GM12878 (cell line): ENCODE data around the gene LSMEM2. TPM values are rescaled to one million over a fixed set of nuclear protein-coding genes. Genes with fewer than 3 reads are reported as not detected.

Experiments used
- ATAC-seq: fragments of 200-7000 bp; cut with Tn5 transposase; 3 replicates; pipeline ENCODE4 v1.9.1; 2020; ENCODE audit warnings: mild to moderate bottlenecking, moderate library complexity
- BruUV-seq: library from RNA; stranded (reverse); fragments of 400-500 nt; replicated peaks from 2 replicates; lab custom pipeline; 2021; lab: Mats Ljungman, UMichigan
- CTCF ChIA-PET: fragments of 300-600 bp; sonication (Branson Sonifier 250); formaldehyde crosslinking; extraction: SDS; loops from one replicate; lab custom pipeline; 2021; ENCODE audit warnings: inconsistent platforms; lab: Yijun Ruan, JAX
- POLR2A ChIA-PET: fragments of 350-600 bp; formaldehyde crosslinking; extraction: SDS; loops from one replicate; lab custom pipeline; 2021; ENCODE audit warnings: inconsistent platforms; lab: Charles Lee
- RAD21 ChIA-PET: fragments of 300-600 bp; sonication (Branson Sonifier 250); formaldehyde crosslinking; loops from one replicate; lab custom pipeline; 2023; ENCODE audit warnings: antibody characterized with exemption; ENCODE audit not compliant: unreplicated experiment; lab: Charles Lee
- SMC1A ChIA-PET: fragments of 300-600 bp; sonication (Branson Sonifier 250); formaldehyde crosslinking; loops from one replicate; lab custom pipeline; 2023; ENCODE audit not compliant: unreplicated experiment, uncharacterized antibody; lab: Charles Lee
- DNase-seq: peaks from one replicate; pipeline ENCODE4 v3.0.0-alpha.2; 2011; ENCODE audit warnings: low read depth, low spot score
- FAIRE-seq: peaks from 3 replicates; lab custom pipeline; 2011; peaks lifted over from hg19 to GRCh38; lab: Jason Lieb, UNC
- H2AFZ ChIP-seq: 2 replicates; pipeline ENCODE4 v1.6.0; 2011; ENCODE audit warnings: low read depth, low read length, control low read depth; ENCODE audit not compliant: control insufficient read depth
- H3K27ac ChIP-seq: 2 replicates; pipeline ENCODE4 v1.5.1; 2011; ENCODE audit warnings: control low read depth; ENCODE audit not compliant: control insufficient read depth, insufficient read depth
- H3K27me3 ChIP-seq, 2 experiments: replicated peaks in 1 of 2; 2 replicates each; pipeline versions ENCODE4 v1.6.0 to v1.6.1; 2011; ENCODE audit warnings: low read length in 1 of 2; ENCODE audit not compliant: control insufficient read depth in 2 of 2, insufficient read depth in 2 of 2
- H3K36me3 ChIP-seq, 2 experiments: 2 replicates each; pipeline ENCODE4 v1.5.1; 2011; ENCODE audit warnings: low read length in 1 of 2; ENCODE audit not compliant: control insufficient read depth in 2 of 2, insufficient read depth in 2 of 2
- H3K4me1 ChIP-seq: 2 replicates; pipeline ENCODE4 v1.6.1; 2011; ENCODE audit warnings: mild to moderate bottlenecking, low read length, moderate library complexity, mixed read lengths; ENCODE audit not compliant: control insufficient read depth, insufficient read depth
- H3K4me2 ChIP-seq: 2 replicates; pipeline ENCODE4 v1.6.0; 2011; ENCODE audit warnings: control low read depth; ENCODE audit not compliant: control insufficient read depth, insufficient read depth
- H3K4me3 ChIP-seq: fragments of 200-600 bp; sonication (generic); 2 replicates; pipeline ENCODE4 v1.5.1; 2016
- H3K79me2 ChIP-seq: 2 replicates; pipeline ENCODE4 v1.6.0; 2011; ENCODE audit warnings: low read length; ENCODE audit not compliant: control insufficient read depth, insufficient read depth
- H3K9ac ChIP-seq: 2 replicates; pipeline ENCODE4 v1.8.0; 2011; ENCODE audit warnings: low read length, control low read depth, mixed read lengths; ENCODE audit not compliant: control insufficient read depth, insufficient read depth
- H3K9me3 ChIP-seq: replicated peaks from 3 replicates; pipeline ENCODE4 v1.5.1; 2011; ENCODE audit warnings: mild to moderate bottlenecking, low read length; ENCODE audit not compliant: control insufficient read depth, insufficient read depth
- H4K20me1 ChIP-seq: 2 replicates; pipeline ENCODE4 v1.6.0; 2011; ENCODE audit not compliant: control insufficient read depth, insufficient read depth
- ATF3 ChIP-seq: IDR thresholded peaks from 2 replicates; pipeline ENCODE4 v1.6.1; 2011; ENCODE audit warnings: low read depth, mild to moderate bottlenecking, low read length, moderate library complexity, borderline replicate concordance; ENCODE audit errors: extremely low read depth
- BCLAF1 ChIP-seq: fragments of 450-650 bp; IDR thresholded peaks from 2 replicates; pipeline ENCODE4 v1.6.1; 2017; ENCODE audit warnings: antibody characterized with exemption, mild to moderate bottlenecking, moderate library complexity
- CHD1 ChIP-seq: IDR thresholded peaks from 2 replicates; pipeline ENCODE4 v1.6.1; 2012; ENCODE audit warnings: low read depth, low read length, improper control_type of control experiment
- DPF2 ChIP-seq: fragments of 450-650 bp; IDR thresholded peaks from 2 replicates; pipeline ENCODE4 v1.6.1; 2017; ENCODE audit warnings: mild to moderate bottlenecking
- ESRRA ChIP-seq: IDR thresholded peaks from 2 replicates; pipeline ENCODE4 v1.6.1; 2012; ENCODE audit warnings: mild to moderate bottlenecking, low read length, improper control_type of control experiment
- FOS ChIP-seq: IDR thresholded peaks from 3 replicates; pipeline ENCODE4 v1.6.1; 2011; ENCODE audit warnings: borderline replicate concordance; ENCODE audit not compliant: insufficient read length; ENCODE audit errors: extremely low read depth
- NFYA ChIP-seq: IDR thresholded peaks from 2 replicates; pipeline ENCODE4 v1.6.1; 2011; ENCODE audit warnings: low read depth, mild to moderate bottlenecking, low read length, improper control_type of control experiment, borderline replicate concordance
- NFYB ChIP-seq: IDR thresholded peaks from 2 replicates; pipeline ENCODE4 v1.6.1; 2011; ENCODE audit warnings: low read depth, mild to moderate bottlenecking, low read length, improper control_type of control experiment, moderate library complexity; ENCODE audit not compliant: insufficient read depth
- SMARCA5 ChIP-seq: fragments of 450-650 bp; IDR thresholded peaks from 2 replicates; pipeline ENCODE4 v1.6.1; 2017; ENCODE audit warnings: mild to moderate bottlenecking
- SMC3 ChIP-seq: IDR thresholded peaks from 2 replicates; pipeline ENCODE4 v1.6.1; 2011; ENCODE audit warnings: low read length, improper control_type of control experiment, borderline replicate concordance
- SREBF2 ChIP-seq: IDR thresholded peaks from 2 replicates; pipeline ENCODE4 v1.6.1; 2012; ENCODE audit warnings: mild to moderate bottlenecking, low read length
- STAT1 ChIP-seq: fragments of 450-650 bp; conservative IDR thresholded peaks from 2 replicates; pipeline ENCODE4 v1.6.1; 2014; ENCODE audit warnings: antibody characterized with exemption, mild to moderate bottlenecking
- SUPT20H ChIP-seq: IDR thresholded peaks from 2 replicates; pipeline ENCODE4 v1.6.1; 2011; ENCODE audit warnings: low read depth, mild to moderate bottlenecking, low read length, moderate library complexity, borderline replicate concordance; ENCODE audit not compliant: control insufficient read depth
- TCF7 ChIP-seq: IDR thresholded peaks from 2 replicates; pipeline ENCODE4 v1.6.1; 2014; ENCODE audit warnings: antibody characterized with exemption, borderline replicate concordance
- WRNIP1 ChIP-seq: IDR thresholded peaks from 2 replicates; pipeline ENCODE4 v1.6.1; 2011; ENCODE audit warnings: low read depth, low read length, improper control_type of control experiment, borderline replicate concordance
- whole genome bisulfite sequencing: methylation state at CpG from one replicate; pipeline ENCODE4 v1.1.6; 2016; ENCODE audit warnings: low lambda C conversion rate; ENCODE audit not compliant: insufficient replicate concordance, insufficient coverage; ENCODE audit errors: missing lambda C conversion rate; 5-methylcytosine and 5-hydroxymethylcytosine counted together
- in situ Hi-C: fragments of 300-500 bp; cut with MboI; formaldehyde crosslinking; loops from 9 replicates; pipeline ENCODE4 v1.14.3; 2018; ENCODE audit warnings: mixed read lengths
- intact Hi-C: fragments of 100-400 bp; cut with micrococcal nuclease; formaldehyde crosslinking; loops from one replicate; pipeline ENCODE4 v1.14.2; 2022; ENCODE audit not compliant: unreplicated experiment
- polyA plus RNA-seq, 11 experiments: library from polyadenylated mRNA; depleted of rRNA in 4 of 11; unstranded in 6 of 11; stranded (reverse) in 5 of 11; fragments of >200 nt; fragmentation: Nextera tagmentation in 4 of 11; fragmentation: Illumina TruSeq in 1 of 11; extraction: Ambion mirVana in 4 of 11; extraction: Trizol in 1 of 11; gene quantifications; 1 replicate in 1 of 11; 2 replicates in 10 of 11; pipeline versions ENCODE4 v1.2.1 to v1.2.3, GENCODE V29; 2011 to 2016; ENCODE audit warnings: inconsistent platforms in 2 of 11, missing spikeins in 2 of 11, low read depth in 1 of 11
- total RNA-seq, 4 experiments: library from RNA; depleted of rRNA in 3 of 4; stranded (reverse); fragments of >200 nt in 3 of 4; fragmentation: Illumina TruSeq in 1 of 4; extraction: Trizol in 1 of 4; gene quantifications; 2 replicates each; pipeline versions ENCODE4 v1.2.1 to v1.2.3, GENCODE V29; 2013 to 2021
- TF ChIP-seq, protein P1 (sequence below): fragments of 150-350 bp; IDR thresholded peaks from 2 replicates; pipeline ENCODE4 v1.6.1; 2014; ENCODE audit warnings: mild to moderate bottlenecking, low read depth, low read length

LSMEM2 gene
- total and polyA plus RNA-seq, 10 of the 15 experiments (the other 5 are each of a cell fraction or from before 2014, with no cell fraction given): 0.17 TPM; not detected in 9

DNA sequence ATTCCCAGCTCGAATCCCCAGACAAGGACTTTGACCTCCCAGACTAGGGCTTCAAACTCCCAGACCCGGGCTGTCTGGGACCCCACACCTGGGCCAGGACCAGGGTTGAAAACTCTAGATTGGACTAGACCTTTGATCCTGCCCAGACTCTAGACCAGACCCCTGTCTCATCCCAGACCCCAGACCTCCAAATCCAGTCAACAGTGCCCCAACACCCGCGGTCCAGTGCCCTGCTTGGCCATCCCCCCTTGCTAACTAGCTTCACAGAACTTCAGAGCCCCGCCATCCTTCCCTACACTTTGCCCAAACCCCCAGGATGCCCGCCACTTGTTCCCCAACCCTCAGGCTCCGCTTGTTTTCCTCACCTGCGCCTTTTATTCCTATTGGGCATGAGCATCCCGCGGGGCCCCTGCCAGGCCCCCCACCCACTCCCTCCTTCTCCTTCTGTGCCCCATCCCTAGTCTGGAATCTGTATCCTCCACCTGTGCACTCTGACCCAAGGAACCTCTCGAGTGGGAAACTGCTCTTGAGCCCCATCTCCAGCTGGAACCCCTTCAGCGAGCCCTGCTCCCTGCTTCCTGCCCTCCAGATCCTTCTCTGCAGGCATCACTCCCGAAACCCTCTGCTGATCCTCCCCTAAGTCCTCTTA lies 42.3 kb upstream of the LSMEM2 start:
- no peak overlapping the region; the same call in 1 of the 2 replicates for H2AFZ ChIP-seq
- H3K9me3 ChIP-seq: no peaks in the 10 kb centered on the region
- FAIRE-seq (no peak), ATAC-seq (no peak), DNase-seq (no peak)
- H3K9ac ChIP-seq: peak overlapping the region; percentile 90
- intact Hi-C loops: loop anchor here (1.0 to 5.0 kb wide), 2 partner anchors 56 to 101 kb away; partner anchors contain the start of gene IFRD2
- ChIA-PET POLR2A (interaction anchor here (0.9 to 4.0 kb wide), 6 partner anchors 8 to 354 kb away, joined by 3 to 38 read pairs (median 12); no protein-coding TSS in a partner anchor), RAD21 (interaction anchor here (0.8 to 2.4 kb wide), 2 partner anchors 10 to 56 kb away, joined by 3 to 19 read pairs; no protein-coding TSS in a partner anchor), SMC1A (interaction anchor here (1.2 kb wide), 1 partner anchor 100 kb away, joined by 4 read pairs; no protein-coding TSS in a partner anchor), CTCF (interaction anchor here (1.8 to 3.9 kb wide), 3 partner anchors 10 to 24 kb away, joined by 7 to 27 read pairs (median 19); no protein-coding TSS in a partner anchor)
- H3K4me3 ChIP-seq: peak overlapping the region; percentile 100
- H3K36me3 ChIP-seq: no peaks in the 10 kb centered on the region; a peak in 2 of 4 replicates
- H3K27me3 ChIP-seq: no peaks in the 10 kb centered on the region
- peak overlapping the region; percentile 65 for H3K4me2 ChIP-seq
- in situ Hi-C loops: no loop called here
- peaks cover 7% of the 10 kb centered on the region; the same call in 1 of the 2 replicates for H4K20me1 ChIP-seq
- peaks cover 21% of the 10 kb centered on the region for H3K4me1 ChIP-seq
- 0% methylated on average over 13 of the region's 13 CpGs for WGBS
- H3K79me2 ChIP-seq: peaks cover 54% of the 10 kb centered on the region
- H3K27ac ChIP-seq: peak overlapping the region; percentile 91
- BruUV-seq: TSS peak; percentile 52
- TF ChIP-seq SUPT20H: no peak
- TF ChIP-seq TCF7: no peak
- TF ChIP-seq, protein P1, sequence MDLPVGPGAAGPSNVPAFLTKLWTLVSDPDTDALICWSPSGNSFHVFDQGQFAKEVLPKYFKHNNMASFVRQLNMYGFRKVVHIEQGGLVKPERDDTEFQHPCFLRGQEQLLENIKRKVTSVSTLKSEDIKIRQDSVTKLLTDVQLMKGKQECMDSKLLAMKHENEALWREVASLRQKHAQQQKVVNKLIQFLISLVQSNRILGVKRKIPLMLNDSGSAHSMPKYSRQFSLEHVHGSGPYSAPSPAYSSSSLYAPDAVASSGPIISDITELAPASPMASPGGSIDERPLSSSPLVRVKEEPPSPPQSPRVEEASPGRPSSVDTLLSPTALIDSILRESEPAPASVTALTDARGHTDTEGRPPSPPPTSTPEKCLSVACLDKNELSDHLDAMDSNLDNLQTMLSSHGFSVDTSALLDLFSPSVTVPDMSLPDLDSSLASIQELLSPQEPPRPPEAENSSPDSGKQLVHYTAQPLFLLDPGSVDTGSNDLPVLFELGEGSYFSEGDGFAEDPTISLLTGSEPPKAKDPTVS: no peak
- TF ChIP-seq ATF3: no peak
- TF ChIP-seq ESRRA: no peak
- TF ChIP-seq DPF2: 0 out of 2 replicates have a peak, but pooled peaks have one; percentile 16
- TF ChIP-seq SMARCA5: 0 out of 2 replicates have a peak, but pooled peaks have one; percentile 7
- no peak for TF ChIP-seq SMC3
- no peak for TF ChIP-seq BCLAF1
- no peak for TF ChIP-seq FOS
- TF ChIP-seq NFYB: no peak
- no peak for TF ChIP-seq SREBF2
- no peak for TF ChIP-seq CHD1
- TF ChIP-seq WRNIP1: 0 out of 2 replicates have a peak, but pooled peaks have one; percentile 52
- no peak for TF ChIP-seq NFYA
- TF ChIP-seq STAT1: no peak
